Subcutaneous abdominal adipose tissue (tissue), 5 donors: ENCODE measurements around the gene DCHS2.

ENCODE experiments used
- H3K27ac ChIP-seq: one replicate; pipeline ENCODE4 v1.7.0; 2013; ENCODE audit warnings: low read depth, mild to moderate bottlenecking, inconsistent platforms, low read length, moderate library complexity
- H3K27me3 ChIP-seq, 5 donors: one replicate each; pipeline ENCODE4 v1.7.0; 2013; ENCODE audit warnings: low read length in 5 of 5, inconsistent platforms in 1 of 5; ENCODE audit not compliant: control insufficient read depth in 5 of 5, insufficient read depth in 4 of 5
- H3K36me3 ChIP-seq, 5 donors: one replicate each; pipeline ENCODE4 v1.7.0; 2013; ENCODE audit warnings: low read length in 5 of 5; ENCODE audit not compliant: control insufficient read depth in 5 of 5, insufficient read depth in 5 of 5
- H3K4me1 ChIP-seq, 5 donors: one replicate each; pipeline ENCODE4 v1.7.0; 2013; ENCODE audit warnings: low read length in 5 of 5, mild to moderate bottlenecking in 3 of 5, moderate library complexity in 1 of 5; ENCODE audit not compliant: control insufficient read depth in 5 of 5, insufficient read depth in 5 of 5
- H3K4me3 ChIP-seq, 5 donors: one replicate each; pipeline ENCODE4 v1.7.0; 2013; ENCODE audit warnings: low read length in 5 of 5, low read depth in 1 of 5
- H3K9ac ChIP-seq, 5 donors: one replicate each; pipeline ENCODE4 v1.7.0; 2013; ENCODE audit warnings: low read length in 5 of 5, mild to moderate bottlenecking in 4 of 5, moderate library complexity in 3 of 5
- H3K9me3 ChIP-seq, 5 donors: one replicate each; pipeline ENCODE4 v1.7.0; 2013; ENCODE audit warnings: low read length in 5 of 5; ENCODE audit not compliant: control insufficient read depth in 5 of 5
- donor health status: healthy.
- donor health status: healthy.
- donor health status: healthy.
- donor health status: healthy.
- donor health status: healthy.

The DCHS2 gene

GRCh38 chr4:154414796-154415195, 76.8 kb downstream of the DCHS2 start:
- Histone ChIP-seq H3K4me1 (peaks cover 0 to 15% (median 10%) of the 10 kb centered on the region in 5 donors), H3K36me3 (no peaks in the 10 kb centered on the region), H3K4me3 (no peak overlapping the region), H3K9ac (no peak overlapping the region), H3K27me3 (no peaks in the 10 kb centered on the region), H3K27ac (no peak overlapping the region), H3K9me3 (no peaks in the 10 kb centered on the region)

- no peaks in the 10 kb centered on the region for H3K36me3 ChIP-seq
- no peak overlapping the region for H3K4me3 ChIP-seq
- peaks cover 0 to 15% (median 10%) of the 10 kb centered on the region in 5 donors for H3K4me1 ChIP-seq
- H3K27ac ChIP-seq = no peak overlapping the region
- no peak overlapping the region for H3K9ac ChIP-seq
- H3K9me3 ChIP-seq = no peaks in the 10 kb centered on the region
- H3K27me3 ChIP-seq = no peaks in the 10 kb centered on the region
Observed at GRCh38 chr4:154414371-154414770, 77.2 kb downstream of the DCHS2 start.

GRCh38 chr4:154407443-154407842, 84.2 kb downstream of the DCHS2 start:
- H3K4me3 ChIP-seq = no peak overlapping the region
- H3K27me3 ChIP-seq = no peaks in the 10 kb centered on the region
- H3K36me3 ChIP-seq = no peaks in the 10 kb centered on the region

GRCh38 chr4:154406018-154406795, 85.4 kb downstream of the DCHS2 start:
- Histone ChIP-seq H3K4me1 (no peaks in the 10 kb centered on the region), H3K36me3 (no peaks in the 10 kb centered on the region), H3K4me3 (no peak overlapping the region), H3K27me3 (no peaks in the 10 kb centered on the region), H3K27ac (no peak overlapping the region), H3K9ac (no peak overlapping the region), H3K9me3 (peaks cover 0 to 4% (median 0%) of the 10 kb centered on the region in 5 donors)

More at GRCh38 chr4:154407443-154407842, 84.2 kb downstream of the DCHS2 start:
- peaks cover 0 to 4% (median 0%) of the 10 kb centered on the region in 5 donors for H3K9me3 ChIP-seq
- H3K4me1 ChIP-seq = no peaks in the 10 kb centered on the region
- no peak overlapping the region for H3K9ac ChIP-seq
- H3K27ac ChIP-seq = no peak overlapping the region

GRCh38 chr4:154399259-154399974, 92.2 kb downstream of the DCHS2 start:
- no peak overlapping the region for H3K27ac ChIP-seq
- H3K4me1 ChIP-seq = peaks cover 0 to 3% (median 0%) of the 10 kb centered on the region in 5 donors
- H3K4me3 ChIP-seq = peak overlapping the region; percentile 26 to 62 (median 48)
- H3K36me3 ChIP-seq = no peaks in the 10 kb centered on the region
- peaks cover 0 to 4% (median 0%) of the 10 kb centered on the region in 5 donors for H3K9me3 ChIP-seq
- H3K27me3 ChIP-seq = no peaks in the 10 kb centered on the region
- H3K9ac ChIP-seq = no peak overlapping the region

- H3K27me3 ChIP-seq = no peaks in the 10 kb centered on the region
- H3K36me3 ChIP-seq = no peaks in the 10 kb centered on the region
- H3K9ac ChIP-seq = no peak overlapping the region
- H3K9me3 ChIP-seq = no peaks in the 10 kb centered on the region
- H3K4me1 ChIP-seq = no peaks in the 10 kb centered on the region
- no peak overlapping the region for H3K27ac ChIP-seq
- H3K4me3 ChIP-seq = no peak overlapping the region
Observed at GRCh38 chr4:154390324-154390723, 101.3 kb downstream of the DCHS2 start.

GRCh38 chr4:154389148-154389547, 102.5 kb downstream of the DCHS2 start:
- Histone ChIP-seq H3K4me3 (no peak overlapping the region), H3K27ac (no peak overlapping the region), H3K4me1 (no peaks in the 10 kb centered on the region), H3K9ac (no peak overlapping the region), H3K9me3 (no peaks in the 10 kb centered on the region), H3K36me3 (no peaks in the 10 kb centered on the region), H3K27me3 (no peaks in the 10 kb centered on the region)

GRCh38 chr4:154384012-154384411, 107.6 kb downstream of the DCHS2 start:
- H3K9me3 ChIP-seq = peaks cover 0 to 4% (median 0%) of the 10 kb centered on the region in 5 donors
- H3K9ac ChIP-seq = no peak overlapping the region
- no peak overlapping the region for H3K27ac ChIP-seq
- no peaks in the 10 kb centered on the region for H3K4me1 ChIP-seq
- no peak overlapping the region for H3K4me3 ChIP-seq
- no peaks in the 10 kb centered on the region for H3K36me3 ChIP-seq
- H3K27me3 ChIP-seq = no peaks in the 10 kb centered on the region

- Histone ChIP-seq H3K27me3 (no peaks in the 10 kb centered on the region), H3K4me3 (no peak overlapping the region), H3K27ac (no peak overlapping the region), H3K36me3 (no peaks in the 10 kb centered on the region), H3K9ac (no peak overlapping the region), H3K4me1 (no peaks in the 10 kb centered on the region), H3K9me3 (peaks cover 0 to 7% (median 0%) of the 10 kb centered on the region in 5 donors)
Observed at GRCh38 chr4:154376486-154376885, 115.1 kb downstream of the DCHS2 start.

- H3K27me3 ChIP-seq = no peaks in the 10 kb centered on the region
- H3K4me1 ChIP-seq = peaks cover 0 to 17% (median 5%) of the 10 kb centered on the region in 5 donors
- no peaks in the 10 kb centered on the region for H3K9me3 ChIP-seq
- no peak overlapping the region for H3K4me3 ChIP-seq
- no peaks in the 10 kb centered on the region for H3K36me3 ChIP-seq
- no peak overlapping the region for H3K9ac ChIP-seq
- no peak overlapping the region for H3K27ac ChIP-seq
Observed at GRCh38 chr4:154368060-154368459, 123.5 kb downstream of the DCHS2 start.
